Uterus (tissue), 2 donors: Measurements from ENCODE around the gene HEMK1.

Experiments used
- POLR2A ChIP-seq, 2 donors: fragments of 450-650 bp; IDR thresholded peaks; one replicate each; pipeline ENCODE4 v1.6.1; 2016; ENCODE audit warnings: antibody characterized with exemption in 2 of 2, mild to moderate bottlenecking in 1 of 2, moderate library complexity in 1 of 2
- TF ChIP-seq, protein P1 (sequence below), 4 experiments: fragments of 200-600 bp in 2 of 4; fragments of 450-650 bp in 2 of 4; sonication (generic) in 2 of 4; IDR thresholded peaks; one replicate each; pipeline ENCODE4 v1.5.1; 2016 to 2019; ENCODE audit warnings: antibody characterized with exemption in 4 of 4, mild to moderate bottlenecking in 2 of 4, moderate library complexity in 1 of 4

DNA sequence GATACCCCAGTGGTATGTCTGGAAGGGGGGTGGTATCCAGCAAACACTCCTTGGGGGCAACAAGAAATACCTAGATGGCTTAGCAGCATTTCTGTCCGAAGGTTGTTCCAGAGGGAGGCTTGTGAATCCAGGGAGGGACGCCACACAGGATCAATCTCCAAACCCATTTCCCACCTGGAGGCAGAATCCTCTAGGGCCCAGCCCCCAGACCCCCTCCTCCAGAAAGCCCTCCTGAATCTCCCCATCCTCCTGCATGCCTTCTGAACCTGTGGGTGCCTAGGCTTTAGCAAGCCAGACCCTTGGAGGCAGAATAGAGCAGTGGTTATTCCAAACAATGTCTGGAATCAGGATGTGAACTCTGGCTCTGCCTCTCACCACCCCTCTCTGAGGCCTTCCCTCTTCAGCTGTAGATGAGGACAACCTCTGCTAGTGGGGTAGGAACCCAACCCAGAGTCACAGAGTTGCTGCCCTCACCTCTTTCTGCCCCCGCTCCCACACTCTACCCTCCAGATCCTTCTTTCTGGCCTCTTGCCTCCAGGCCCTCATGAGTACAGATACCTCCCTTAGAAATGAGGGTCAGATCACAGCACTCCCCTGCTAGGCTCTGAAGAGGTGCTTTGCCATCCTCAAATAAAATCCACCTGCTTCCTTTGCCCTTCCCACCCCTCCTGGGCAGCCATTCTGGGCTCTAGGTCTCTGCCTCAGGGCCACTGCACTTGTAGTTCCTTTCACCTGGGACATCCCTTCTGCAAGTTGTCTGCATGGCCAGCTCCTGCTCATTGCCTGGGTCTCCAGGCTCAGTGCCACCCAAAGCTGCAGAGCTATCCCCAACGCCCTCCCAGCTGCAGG, 34.2 kb downstream of the HEMK1 start:
- TF ChIP-seq, protein P1, sequence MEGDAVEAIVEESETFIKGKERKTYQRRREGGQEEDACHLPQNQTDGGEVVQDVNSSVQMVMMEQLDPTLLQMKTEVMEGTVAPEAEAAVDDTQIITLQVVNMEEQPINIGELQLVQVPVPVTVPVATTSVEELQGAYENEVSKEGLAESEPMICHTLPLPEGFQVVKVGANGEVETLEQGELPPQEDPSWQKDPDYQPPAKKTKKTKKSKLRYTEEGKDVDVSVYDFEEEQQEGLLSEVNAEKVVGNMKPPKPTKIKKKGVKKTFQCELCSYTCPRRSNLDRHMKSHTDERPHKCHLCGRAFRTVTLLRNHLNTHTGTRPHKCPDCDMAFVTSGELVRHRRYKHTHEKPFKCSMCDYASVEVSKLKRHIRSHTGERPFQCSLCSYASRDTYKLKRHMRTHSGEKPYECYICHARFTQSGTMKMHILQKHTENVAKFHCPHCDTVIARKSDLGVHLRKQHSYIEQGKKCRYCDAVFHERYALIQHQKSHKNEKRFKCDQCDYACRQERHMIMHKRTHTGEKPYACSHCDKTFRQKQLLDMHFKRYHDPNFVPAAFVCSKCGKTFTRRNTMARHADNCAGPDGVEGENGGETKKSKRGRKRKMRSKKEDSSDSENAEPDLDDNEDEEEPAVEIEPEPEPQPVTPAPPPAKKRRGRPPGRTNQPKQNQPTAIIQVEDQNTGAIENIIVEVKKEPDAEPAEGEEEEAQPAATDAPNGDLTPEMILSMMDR (IDR thresholded peaks at IDR 0.05) = no peak
- no peak for TF ChIP-seq POLR2A (IDR thresholded peaks at IDR 0.05)
